ENCODE results near the gene ARNT2. TPM values are rescaled to one million over a fixed set of nuclear protein-coding genes. Genes with fewer than 3 reads are reported as not detected.

The ARNT2 gene
- total RNA-seq, 1 donor from 2014 or later, result 0.26 TPM

GRCh38 chr15:80580536-80581260 is 176.5 kb downstream of the ARNT2 start:
- TF ChIP-seq CTCF (IDR thresholded peaks at IDR 0.05; ENCODE audit: insufficient read depth, low read length, severe bottlenecking), result no peak
- Histone ChIP-seq H3K27me3 (ENCODE audit: control insufficient read depth, insufficient read depth, low read length) (no peaks in the 10 kb centered on the region), H3K4me3 (ENCODE audit: low read depth, low read length) (no peak overlapping the region), H3K36me3 (ENCODE audit: control insufficient read depth, insufficient read depth, low read length) (no peaks in the 10 kb centered on the region)
- no peak for FAIRE-seq
- no peak for DNase-seq (ENCODE audit: low read depth)

GRCh38 chr15:80581976-80582375 is 177.8 kb downstream of the ARNT2 start:
- TF ChIP-seq CTCF (IDR thresholded peaks at IDR 0.05; ENCODE audit: insufficient read depth, low read length, severe bottlenecking), result no peak
- peak; percentile 85 for DNase-seq (ENCODE audit: low read depth)

GRCh38 chr15:80582816-80583423 is 178.7 kb downstream of the ARNT2 start:
- no peaks in the 10 kb centered on the region for H3K27me3 ChIP-seq (ENCODE audit: control insufficient read depth, insufficient read depth, low read length)
- H3K4me3 ChIP-seq (ENCODE audit: low read depth, low read length), result no peak overlapping the region
- no peaks in the 10 kb centered on the region for H3K36me3 ChIP-seq (ENCODE audit: control insufficient read depth, insufficient read depth, low read length)
- DNase-seq (ENCODE audit: low read depth) (no peak), FAIRE-seq (no peak)
- TF ChIP-seq CTCF (IDR thresholded peaks at IDR 0.05; ENCODE audit: insufficient read depth, low read length, severe bottlenecking), result no peak

More at GRCh38 chr15:80581976-80582375, 177.8 kb downstream of the ARNT2 start:
- H3K4me3 ChIP-seq (ENCODE audit: low read depth, low read length), result no peak overlapping the region
- no peaks in the 10 kb centered on the region for H3K27me3 ChIP-seq (ENCODE audit: control insufficient read depth, insufficient read depth, low read length)
- peak; percentile 94 for FAIRE-seq
- no peaks in the 10 kb centered on the region for H3K36me3 ChIP-seq (ENCODE audit: control insufficient read depth, insufficient read depth, low read length)

GRCh38 chr15:80584561-80584964 is 180.4 kb downstream of the ARNT2 start:
- H3K4me3 ChIP-seq (ENCODE audit: low read depth, low read length), result no peak overlapping the region
- H3K36me3 ChIP-seq (ENCODE audit: control insufficient read depth, insufficient read depth, low read length), result no peaks in the 10 kb centered on the region
- no peaks in the 10 kb centered on the region for H3K27me3 ChIP-seq (ENCODE audit: control insufficient read depth, insufficient read depth, low read length)
- DNase-seq (ENCODE audit: low read depth) (no peak), FAIRE-seq (no peak)
- TF ChIP-seq CTCF (IDR thresholded peaks at IDR 0.05; ENCODE audit: insufficient read depth, low read length, severe bottlenecking), result no peak

- FAIRE-seq (no peak), DNase-seq (ENCODE audit: low read depth) (no peak)
- no peak for TF ChIP-seq CTCF (IDR thresholded peaks at IDR 0.05; ENCODE audit: insufficient read depth, low read length, severe bottlenecking)
- H3K27me3 ChIP-seq (ENCODE audit: control insufficient read depth, insufficient read depth, low read length), result no peaks in the 10 kb centered on the region
- no peak overlapping the region for H3K4me3 ChIP-seq (ENCODE audit: low read depth, low read length)
- no peaks in the 10 kb centered on the region for H3K36me3 ChIP-seq (ENCODE audit: control insufficient read depth, insufficient read depth, low read length)
Observed at GRCh38 chr15:80584973-80585525, 180.9 kb downstream of the ARNT2 start.
